ENCODE measurements around the gene GRK6.

GRK6 gene

GRCh38 chr5:177478711-177479646 lies 52.5 kb downstream of the GRK6 start (continued):
- peak; percentile 94 for TF ChIP-seq PRDM4 (tag by site-specific recombination; IDR thresholded peaks at IDR 0.05)
- 0 out of 2 replicates have a peak, but pooled peaks have one; percentile 32 for TF ChIP-seq ZNF24 (tag by site-specific recombination; IDR thresholded peaks at IDR 0.05)
- no peak for TF ChIP-seq ZNF670 (tag by site-specific recombination; IDR thresholded peaks at IDR 0.05; ENCODE audit: low read depth)
- no peak for TF ChIP-seq ZNF350 (tag by site-specific recombination; IDR thresholded peaks at IDR 0.05)
- TF ChIP-seq ZNF544 (tag by site-specific recombination; IDR thresholded peaks at IDR 0.05) = no peak
- TF ChIP-seq, protein P1, sequence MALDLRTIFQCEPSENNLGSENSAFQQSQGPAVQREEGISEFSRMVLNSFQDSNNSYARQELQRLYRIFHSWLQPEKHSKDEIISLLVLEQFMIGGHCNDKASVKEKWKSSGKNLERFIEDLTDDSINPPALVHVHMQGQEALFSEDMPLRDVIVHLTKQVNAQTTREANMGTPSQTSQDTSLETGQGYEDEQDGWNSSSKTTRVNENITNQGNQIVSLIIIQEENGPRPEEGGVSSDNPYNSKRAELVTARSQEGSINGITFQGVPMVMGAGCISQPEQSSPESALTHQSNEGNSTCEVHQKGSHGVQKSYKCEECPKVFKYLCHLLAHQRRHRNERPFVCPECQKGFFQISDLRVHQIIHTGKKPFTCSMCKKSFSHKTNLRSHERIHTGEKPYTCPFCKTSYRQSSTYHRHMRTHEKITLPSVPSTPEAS (tag by site-specific recombination; IDR thresholded peaks at IDR 0.05) = no peak
- no peak for TF ChIP-seq ZNF473 (tag by site-specific recombination; IDR thresholded peaks at IDR 0.05)
- TF ChIP-seq ZNF596 (tag by site-specific recombination; IDR thresholded peaks at IDR 0.05) = no peak
- TF ChIP-seq ZSCAN16 (tag by site-specific recombination; IDR thresholded peaks at IDR 0.05) = no peak
- 0 out of 2 replicates have a peak, but pooled peaks have one; percentile 24 for TF ChIP-seq ZNF335 (tag by site-specific recombination; conservative IDR thresholded peaks at IDR 0.05)
- TF ChIP-seq ZBTB17 (tag by site-specific recombination; IDR thresholded peaks at IDR 0.05) = peak; percentile 55
- no peak for TF ChIP-seq ZNF48 (tag by site-specific recombination; IDR thresholded peaks at IDR 0.05)
- no peak for TF ChIP-seq ZNF510 (tag by site-specific recombination; IDR thresholded peaks at IDR 0.05; ENCODE audit: insufficient replicate concordance)
- no peak for TF ChIP-seq ZSCAN23 (tag by site-specific recombination; IDR thresholded peaks at IDR 0.05)
- TF ChIP-seq ZNF76 (tag by site-specific recombination; IDR thresholded peaks at IDR 0.05; ENCODE audit: borderline replicate concordance, low read depth) = peak; percentile 41; the same call in 1 of the 2 replicates
- TF ChIP-seq TCF7L2 (IDR thresholded peaks at IDR 0.05; ENCODE audit: borderline replicate concordance, low read depth, low read length) = no peak
- TF ChIP-seq ZNF837 (tag by site-specific recombination; IDR thresholded peaks at IDR 0.05) = no peak
- TF ChIP-seq ZNF214 (tag by site-specific recombination; IDR thresholded peaks at IDR 0.05; ENCODE audit: borderline replicate concordance) = no peak
- no peak for TF ChIP-seq ZNF610 (tag by site-specific recombination; IDR thresholded peaks at IDR 0.05; ENCODE audit: borderline replicate concordance)
- peak; percentile 70 for TF ChIP-seq ZNF600 (tag by site-specific recombination; IDR thresholded peaks at IDR 0.05)
- peak; percentile 30; the same call in 1 of the 2 replicates for TF ChIP-seq ZNF692 (tag by site-specific recombination; IDR thresholded peaks at IDR 0.05)
- TF ChIP-seq, protein P2, sequence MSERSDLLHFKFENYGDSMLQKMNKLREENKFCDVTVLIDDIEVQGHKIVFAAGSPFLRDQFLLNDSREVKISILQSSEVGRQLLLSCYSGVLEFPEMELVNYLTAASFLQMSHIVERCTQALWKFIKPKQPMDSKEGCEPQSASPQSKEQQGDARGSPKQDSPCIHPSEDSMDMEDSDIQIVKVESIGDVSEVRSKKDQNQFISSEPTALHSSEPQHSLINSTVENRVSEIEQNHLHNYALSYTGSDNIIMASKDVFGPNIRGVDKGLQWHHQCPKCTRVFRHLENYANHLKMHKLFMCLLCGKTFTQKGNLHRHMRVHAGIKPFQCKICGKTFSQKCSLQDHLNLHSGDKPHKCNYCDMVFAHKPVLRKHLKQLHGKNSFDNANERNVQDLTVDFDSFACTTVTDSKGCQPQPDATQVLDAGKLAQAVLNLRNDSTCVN (tag by site-specific recombination; optimal IDR thresholded peaks at IDR 0.05) = no peak
- no peak for TF ChIP-seq SP2 (tag by site-specific recombination; IDR thresholded peaks at IDR 0.05)
- no peak for TF ChIP-seq ZBTB44 (tag by site-specific recombination; IDR thresholded peaks at IDR 0.05)
- TF ChIP-seq, protein P3, sequence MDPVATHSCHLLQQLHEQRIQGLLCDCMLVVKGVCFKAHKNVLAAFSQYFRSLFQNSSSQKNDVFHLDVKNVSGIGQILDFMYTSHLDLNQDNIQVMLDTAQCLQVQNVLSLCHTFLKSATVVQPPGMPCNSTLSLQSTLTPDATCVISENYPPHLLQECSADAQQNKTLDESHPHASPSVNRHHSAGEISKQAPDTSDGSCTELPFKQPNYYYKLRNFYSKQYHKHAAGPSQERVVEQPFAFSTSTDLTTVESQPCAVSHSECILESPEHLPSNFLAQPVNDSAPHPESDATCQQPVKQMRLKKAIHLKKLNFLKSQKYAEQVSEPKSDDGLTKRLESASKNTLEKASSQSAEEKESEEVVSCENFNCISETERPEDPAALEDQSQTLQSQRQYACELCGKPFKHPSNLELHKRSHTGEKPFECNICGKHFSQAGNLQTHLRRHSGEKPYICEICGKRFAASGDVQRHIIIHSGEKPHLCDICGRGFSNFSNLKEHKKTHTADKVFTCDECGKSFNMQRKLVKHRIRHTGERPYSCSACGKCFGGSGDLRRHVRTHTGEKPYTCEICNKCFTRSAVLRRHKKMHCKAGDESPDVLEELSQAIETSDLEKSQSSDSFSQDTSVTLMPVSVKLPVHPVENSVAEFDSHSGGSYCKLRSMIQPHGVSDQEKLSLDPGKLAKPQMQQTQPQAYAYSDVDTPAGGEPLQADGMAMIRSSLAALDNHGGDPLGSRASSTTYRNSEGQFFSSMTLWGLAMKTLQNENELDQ (tag by site-specific recombination; IDR thresholded peaks at IDR 0.05; ENCODE audit: low read depth) = no peak
- no peak for TF ChIP-seq ZNF416 (tag by site-specific recombination; IDR thresholded peaks at IDR 0.05)
- no peak for TF ChIP-seq ZNF626 (tag by site-specific recombination; IDR thresholded peaks at IDR 0.05)
- TF ChIP-seq SP7 (tag by site-specific recombination; IDR thresholded peaks at IDR 0.05) = 0 out of 2 replicates have a peak, but pooled peaks have one; percentile 36
- TF ChIP-seq OVOL3 (tag by site-specific recombination; IDR thresholded peaks at IDR 0.05) = no peak
